Epithelial cell of proximal tubule (primary cell): Measurements from ENCODE around the gene HAS3. TPM values are rescaled to one million over a fixed set of nuclear protein-coding genes. Genes with fewer than 3 reads are reported as not detected.
A peak's percentile ranks its signal among the peaks of the same experiment; 100 is the strongest.
"Not testable (repeated sequence)": the region's sequence is repeated elsewhere in the genome, so short reads cannot be mapped to it uniquely, and the experiment has no call there.

ENCODE experiments used
- DNase-seq: peaks from one replicate; pipeline ENCODE4 v3.0.0-alpha.2; 2011; ENCODE audit warnings: low read depth
- H3K4me3 ChIP-seq: 2 replicates; pipeline ENCODE4 v1.5.1; 2011; ENCODE audit warnings: low read depth, mild to moderate bottlenecking, low read length
- total RNA-seq: library from RNA; depleted of rRNA; stranded (reverse); fragments of >200 nt; gene quantifications from 2 replicates; pipeline ENCODE4 v1.2.3, GENCODE V29; 2015
- TF ChIP-seq, protein P1 (sequence below): conservative IDR thresholded peaks from 2 replicates; pipeline ENCODE4 v1.5.1; 2012; ENCODE audit warnings: low read depth, mild to moderate bottlenecking, low read length

Gene HAS3
- total RNA-seq, 1 donor from 2014 or later: 14.0 TPM

- H3K4me3 ChIP-seq: peak overlapping the region; percentile 85
- TF ChIP-seq, protein P1, sequence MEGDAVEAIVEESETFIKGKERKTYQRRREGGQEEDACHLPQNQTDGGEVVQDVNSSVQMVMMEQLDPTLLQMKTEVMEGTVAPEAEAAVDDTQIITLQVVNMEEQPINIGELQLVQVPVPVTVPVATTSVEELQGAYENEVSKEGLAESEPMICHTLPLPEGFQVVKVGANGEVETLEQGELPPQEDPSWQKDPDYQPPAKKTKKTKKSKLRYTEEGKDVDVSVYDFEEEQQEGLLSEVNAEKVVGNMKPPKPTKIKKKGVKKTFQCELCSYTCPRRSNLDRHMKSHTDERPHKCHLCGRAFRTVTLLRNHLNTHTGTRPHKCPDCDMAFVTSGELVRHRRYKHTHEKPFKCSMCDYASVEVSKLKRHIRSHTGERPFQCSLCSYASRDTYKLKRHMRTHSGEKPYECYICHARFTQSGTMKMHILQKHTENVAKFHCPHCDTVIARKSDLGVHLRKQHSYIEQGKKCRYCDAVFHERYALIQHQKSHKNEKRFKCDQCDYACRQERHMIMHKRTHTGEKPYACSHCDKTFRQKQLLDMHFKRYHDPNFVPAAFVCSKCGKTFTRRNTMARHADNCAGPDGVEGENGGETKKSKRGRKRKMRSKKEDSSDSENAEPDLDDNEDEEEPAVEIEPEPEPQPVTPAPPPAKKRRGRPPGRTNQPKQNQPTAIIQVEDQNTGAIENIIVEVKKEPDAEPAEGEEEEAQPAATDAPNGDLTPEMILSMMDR: no peak
- no peak for DNase-seq
These were observed 28.0 kb downstream of the HAS3 start for GRCh38 chr16:69133373-69133954.

- no peak for DNase-seq
- H3K4me3 ChIP-seq: no peak overlapping the region
- TF ChIP-seq, protein P1: no peak
These were observed 33.2 kb downstream of the HAS3 start for GRCh38 chr16:69138608-69139007.

GRCh38 chr16:69139464-69139863 lies 34.0 kb downstream of the HAS3 start:
- not testable (repeated sequence) for DNase-seq, H3K4me3 ChIP-seq

DNA sequence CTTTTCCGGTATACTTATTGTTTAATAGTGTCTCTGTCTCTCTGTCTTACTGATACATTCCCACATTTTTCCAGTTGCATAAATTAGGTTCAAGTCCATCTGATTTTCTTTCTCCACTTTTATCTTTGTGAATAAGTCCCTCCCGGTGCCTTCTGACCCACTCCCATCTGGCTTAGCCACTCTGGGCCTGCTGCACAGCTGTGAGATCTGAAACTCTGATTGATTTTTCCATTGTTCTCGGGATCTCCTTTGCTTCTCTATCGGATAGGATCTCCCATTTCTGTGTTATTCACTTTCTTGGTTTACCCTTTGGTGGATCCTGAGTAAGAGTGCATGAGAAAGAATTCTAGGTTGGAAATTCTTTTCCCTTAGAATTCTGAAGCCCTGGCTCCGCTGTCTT lies 35.6 kb downstream of the HAS3 start:
- H3K4me3 ChIP-seq: no peak overlapping the region
- DNase-seq: no peak
- TF ChIP-seq, protein P1: no peak

GRCh38 chr16:69141936-69142335 lies 36.5 kb downstream of the HAS3 start:
- TF ChIP-seq, protein P1: no peak
- peak overlapping the region; percentile 53 for H3K4me3 ChIP-seq
- peak; percentile 90 for DNase-seq

DNA sequence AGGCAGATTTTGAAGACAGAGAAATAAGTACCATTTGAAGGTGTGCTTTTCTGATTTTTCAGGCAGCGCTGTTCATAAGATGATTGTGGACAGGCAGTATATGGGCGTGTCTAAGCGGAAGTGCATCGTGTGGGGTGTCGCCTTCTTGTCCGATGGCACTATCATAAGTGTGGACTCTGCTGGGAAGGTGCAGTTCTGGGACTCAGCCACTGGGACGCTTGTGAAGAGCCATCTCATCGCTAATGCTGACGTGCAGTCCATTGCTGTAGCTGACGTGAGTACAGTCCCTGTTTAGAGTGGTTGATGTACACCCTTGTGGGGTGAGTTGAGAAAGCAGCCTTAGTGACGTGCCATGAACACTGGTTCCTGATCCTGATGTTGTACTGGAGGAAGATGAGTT lies 37.7 kb downstream of the HAS3 start:
- peak overlapping the region; percentile 53 for H3K4me3 ChIP-seq
- TF ChIP-seq, protein P1: peak; percentile 42
- DNase-seq: peak; percentile 61

GRCh38 chr16:69145658-69146057 lies 40.2 kb downstream of the HAS3 start:
- TF ChIP-seq, protein P1: no peak
- DNase-seq: no peak
- H3K4me3 ChIP-seq: peak overlapping the region; percentile 48

DNA sequence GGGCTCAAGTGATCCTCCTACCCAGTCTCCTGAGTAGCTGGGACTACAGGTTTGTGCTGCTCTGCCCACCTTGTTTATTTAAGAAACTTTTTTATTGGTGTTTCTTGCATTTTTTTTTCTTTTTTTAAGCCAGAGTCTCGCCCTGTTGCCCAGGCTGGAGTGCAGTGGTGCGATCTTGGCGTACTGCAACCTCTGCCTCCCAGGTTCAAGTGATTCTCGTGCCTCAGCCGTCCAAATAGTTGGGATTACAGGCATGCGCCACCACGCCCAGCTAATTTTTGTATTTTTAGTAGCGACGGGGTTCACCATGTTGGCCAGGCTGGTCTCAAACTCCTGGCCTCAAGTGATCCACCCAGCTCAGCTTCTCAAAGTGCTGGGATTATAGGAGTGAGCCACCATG lies 44.2 kb downstream of the HAS3 start:
- not testable (repeated sequence) for DNase-seq, H3K4me3 ChIP-seq
